A673 (cell line): ENCODE data around the gene STXBP4. TPM values are rescaled to one million over a fixed set of nuclear protein-coding genes. Genes with fewer than 3 reads are reported as not detected.

Experiments used
- BruUV-seq: library from RNA; stranded (reverse); fragments of 400-500 nt; replicated peaks from 2 replicates; lab custom pipeline; 2021; lab: Mats Ljungman, UMichigan
- CTCF ChIA-PET: fragments of 300-600 bp; sonication (Branson Sonifier 250); formaldehyde crosslinking; loops from one replicate; lab custom pipeline; 2022; ENCODE audit warnings: antibody characterized with exemption; lab: Charles Lee
- POLR2A ChIA-PET: fragments of 300-600 bp; sonication (Branson Sonifier 250); formaldehyde crosslinking; loops from one replicate; lab custom pipeline; 2022; ENCODE audit warnings: antibody characterized with exemption; ENCODE audit not compliant: low non-redundant PET; lab: Charles Lee
- DNase-seq: peaks from one replicate; pipeline ENCODE4 v3.0.0-alpha.2; 2015; ENCODE audit warnings: low spot score
- H3K27ac ChIP-seq: fragments of 200-600 bp; sonication (generic); 2 replicates; pipeline ENCODE4 v1.5.1; 2016; ENCODE audit warnings: mixed run types, low read depth, mild to moderate bottlenecking, mixed read lengths, antibody characterized with exemption, low read length; ENCODE audit not compliant: poor library complexity, severe bottlenecking
- H3K27me3 ChIP-seq: fragments of 200-600 bp; sonication (generic); replicated peaks from 2 replicates; pipeline ENCODE4 v1.6.1; 2017; ENCODE audit warnings: mixed run types, low read depth, mild to moderate bottlenecking, mixed read lengths, antibody characterized with exemption, low read length; ENCODE audit not compliant: insufficient read depth, poor library complexity
- H3K36me3 ChIP-seq: fragments of 200-600 bp; sonication (generic); 2 replicates; pipeline ENCODE4 v1.6.1; 2016; ENCODE audit warnings: mixed run types, mild to moderate bottlenecking, mixed read lengths, antibody characterized with exemption, low read length; ENCODE audit not compliant: insufficient read depth, poor library complexity, severe bottlenecking
- H3K4me1 ChIP-seq: fragments of 200-600 bp; sonication (generic); 2 replicates; pipeline ENCODE4 v1.6.1; 2017; ENCODE audit warnings: mixed run types, mild to moderate bottlenecking, mixed read lengths, antibody characterized with exemption, low read length; ENCODE audit not compliant: insufficient read depth, poor library complexity, severe bottlenecking
- H3K4me3 ChIP-seq: fragments of 200-600 bp; sonication (generic); 2 replicates; pipeline ENCODE4 v1.5.1; 2016; ENCODE audit warnings: low read depth, mixed run types, mild to moderate bottlenecking, mixed read lengths, low read length; ENCODE audit not compliant: poor library complexity, severe bottlenecking
- H3K9me3 ChIP-seq: fragments of 200-600 bp; sonication (generic); 2 replicates; pipeline ENCODE4 v1.6.1; 2016; ENCODE audit warnings: mixed run types, low read depth, mild to moderate bottlenecking, mixed read lengths, antibody characterized with exemption, low read length; ENCODE audit not compliant: poor library complexity, severe bottlenecking
- CTCF ChIP-seq: fragments of 300-800, 200-600 bp; sonication (generic); conservative IDR thresholded peaks from 2 replicates; pipeline ENCODE4 v1.5.1; 2017; ENCODE audit warnings: low read depth, mild to moderate bottlenecking, antibody characterized with exemption, low read length, moderate library complexity, mixed read lengths
- EZH2 ChIP-seq: fragments of 200-600 bp; sonication (generic); IDR thresholded peaks from 2 replicates; pipeline ENCODE4 v1.6.1; 2017; ENCODE audit warnings: borderline replicate concordance, low read depth, mild to moderate bottlenecking, mixed read lengths, antibody characterized with exemption, low read length; ENCODE audit not compliant: poor library complexity, severe bottlenecking
- intact Hi-C: fragments of 100-400 bp; cut with micrococcal nuclease; formaldehyde crosslinking; loops from one replicate; pipeline ENCODE4 v1.10.0; 2022; ENCODE audit not compliant: unreplicated experiment
- total RNA-seq: library from RNA; stranded (reverse); gene quantifications from 2 replicates; pipeline ENCODE4 v1.2.3, GENCODE V29; 2021

Gene STXBP4
- total RNA-seq, 1 experiment from 2014 or later, result 24.2 TPM

DNA sequence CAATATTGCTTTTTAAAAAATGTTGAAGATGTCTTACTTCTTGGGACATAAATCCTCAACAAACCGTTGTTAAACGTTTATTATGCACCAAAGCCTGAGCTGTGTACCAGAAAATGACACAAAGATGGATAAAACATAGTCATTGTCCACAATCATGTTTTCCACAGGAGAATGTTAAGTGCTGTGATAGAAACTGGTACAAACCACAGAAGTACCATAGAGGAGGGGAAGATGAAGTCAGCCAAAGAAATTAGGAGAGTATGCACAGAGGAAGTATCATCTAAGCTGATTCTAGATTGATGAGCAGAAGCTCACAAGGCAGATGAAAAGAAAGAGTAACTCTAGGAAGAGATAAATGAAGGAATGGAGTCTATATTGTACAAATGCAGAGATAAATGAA, 153.5 kb downstream of the STXBP4 start:
- no TSS peak for BruUV-seq
- no peak for DNase-seq
- TF ChIP-seq EZH2 (no peak), CTCF (no peak)
- peaks cover 18% of the 10 kb centered on the region for H3K4me1 ChIP-seq
- CTCF ChIA-PET, result no interaction called here
- no peak overlapping the region for H3K4me3 ChIP-seq
- POLR2A ChIA-PET, result no interaction called here
- H3K27me3 ChIP-seq, result no peaks in the 10 kb centered on the region
- intact Hi-C loops, result no loop called here
- H3K9me3 ChIP-seq, result no peaks in the 10 kb centered on the region
- H3K36me3 ChIP-seq, result no peaks in the 10 kb centered on the region
- H3K27ac ChIP-seq, result no peak overlapping the region

- no peak overlapping the region for H3K4me3 ChIP-seq
- no peaks in the 10 kb centered on the region for H3K36me3 ChIP-seq
- POLR2A ChIA-PET, result no interaction called here
- TF ChIP-seq CTCF (no peak), EZH2 (no peak)
- peaks cover 6% of the 10 kb centered on the region for H3K4me1 ChIP-seq
- H3K27me3 ChIP-seq, result no peaks in the 10 kb centered on the region
- DNase-seq, result no peak
- intact Hi-C loops, result no loop called here
- CTCF ChIA-PET, result no interaction called here
- H3K9me3 ChIP-seq, result no peaks in the 10 kb centered on the region
- BruUV-seq, result no TSS peak
- H3K27ac ChIP-seq, result no peak overlapping the region
Measured at GRCh38 chr17:55124730-55125360, 156.3 kb downstream of the STXBP4 start.

DNA sequence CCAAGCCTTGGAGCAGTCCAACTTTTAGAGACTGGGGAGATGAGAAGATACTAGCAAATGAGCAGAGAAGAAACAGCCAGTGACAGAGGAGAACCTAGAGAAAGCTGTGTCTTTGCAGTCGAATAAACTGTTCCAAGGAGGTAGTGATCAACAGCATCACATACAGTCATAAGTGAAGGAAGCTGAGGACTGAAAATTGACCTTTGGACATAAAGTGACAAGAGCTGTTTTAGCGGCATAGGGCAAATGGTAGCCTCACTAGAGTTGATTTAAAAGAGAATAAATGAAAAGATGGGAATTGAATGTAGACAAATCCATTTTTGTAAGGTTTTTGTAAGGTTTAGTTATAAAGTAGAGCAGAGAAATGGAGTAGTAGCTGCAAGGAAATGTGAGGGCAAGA, 165.0 kb downstream of the STXBP4 start:
- ChIA-PET CTCF (no interaction called here), POLR2A (no interaction called here)
- no peak for DNase-seq
- Histone ChIP-seq H3K4me1 (no peaks in the 10 kb centered on the region), H3K4me3 (no peak overlapping the region), H3K27me3 (no peaks in the 10 kb centered on the region), H3K9me3 (no peaks in the 10 kb centered on the region), H3K27ac (no peak overlapping the region), H3K36me3 (no peaks in the 10 kb centered on the region)
- intact Hi-C loops, result no loop called here
- no TSS peak for BruUV-seq
- TF ChIP-seq EZH2, result no peak
- TF ChIP-seq CTCF, result no peak
